Measurements from ENCODE around the gene LDHD.

LDHD gene

DNA sequence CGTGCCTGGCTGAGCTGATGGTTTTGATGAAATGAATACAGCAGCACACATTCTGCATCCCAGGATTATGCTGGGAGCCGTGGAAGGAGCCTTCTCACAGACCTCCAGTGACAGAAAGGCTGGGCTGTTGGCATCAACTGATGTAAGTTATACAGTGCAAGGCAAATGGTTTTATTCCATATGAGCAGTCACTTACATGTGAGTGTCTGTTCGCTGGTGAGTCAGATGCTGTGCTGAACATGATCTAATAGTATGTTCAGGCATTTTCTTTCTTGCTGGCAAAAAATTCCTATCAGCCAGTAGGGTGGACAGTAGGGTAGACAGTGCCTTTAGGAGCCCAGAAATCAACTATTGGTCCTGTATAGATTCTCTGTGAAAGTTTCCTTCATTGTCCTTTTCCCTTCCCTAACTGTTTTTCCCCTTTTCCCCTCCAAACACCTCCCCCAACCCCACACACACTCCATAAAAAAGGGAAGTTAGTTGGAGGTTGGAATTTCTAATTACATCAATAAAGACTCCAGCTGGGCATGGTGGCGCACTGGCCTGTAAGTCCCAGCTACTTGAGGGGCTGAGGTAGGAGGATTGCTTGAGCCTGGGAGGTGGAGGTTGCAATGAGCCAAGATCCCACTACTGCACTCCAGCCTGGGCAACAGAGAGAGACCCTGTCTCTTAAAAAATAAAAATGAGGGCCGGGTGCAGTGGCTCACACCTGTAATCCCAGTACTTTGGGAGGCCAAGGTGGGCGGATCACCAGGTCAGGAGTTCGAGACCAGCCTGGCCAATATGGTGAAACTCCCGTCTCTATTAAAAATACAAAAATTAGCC lies 36.2 kb downstream of the LDHD start:
- no peak for DNase-seq (ENCODE audit: low spot score)

DNA sequence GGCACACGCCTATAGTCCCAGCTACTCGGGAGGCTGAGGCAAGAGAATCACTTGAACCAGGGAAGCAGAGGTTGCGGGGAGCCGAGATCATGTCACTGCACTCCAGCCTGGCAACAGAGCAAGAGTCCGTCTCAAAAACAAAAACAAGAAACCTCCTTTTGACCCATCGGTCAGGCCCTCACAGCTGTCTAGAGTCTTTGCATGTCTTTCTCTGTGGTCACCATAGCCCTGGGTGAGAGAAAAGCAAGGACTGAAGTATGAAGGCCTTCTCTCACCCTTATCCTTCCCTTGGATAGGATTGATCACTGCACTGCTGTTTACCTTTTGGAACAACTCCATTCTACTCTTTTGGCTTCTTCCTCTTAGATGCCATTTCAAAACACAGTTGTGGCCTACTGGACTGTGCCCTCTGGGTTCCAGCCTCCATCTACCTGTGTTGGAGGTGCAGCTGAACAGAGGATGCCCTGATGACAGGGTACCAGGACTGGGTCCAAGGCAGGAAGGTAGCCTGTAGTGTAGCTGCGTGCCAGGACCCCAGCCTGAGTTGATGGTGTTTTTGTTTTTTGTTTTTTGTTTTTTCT lies 37.1 kb downstream of the LDHD start:
- DNase-seq (ENCODE audit: low spot score): no peak

DNA sequence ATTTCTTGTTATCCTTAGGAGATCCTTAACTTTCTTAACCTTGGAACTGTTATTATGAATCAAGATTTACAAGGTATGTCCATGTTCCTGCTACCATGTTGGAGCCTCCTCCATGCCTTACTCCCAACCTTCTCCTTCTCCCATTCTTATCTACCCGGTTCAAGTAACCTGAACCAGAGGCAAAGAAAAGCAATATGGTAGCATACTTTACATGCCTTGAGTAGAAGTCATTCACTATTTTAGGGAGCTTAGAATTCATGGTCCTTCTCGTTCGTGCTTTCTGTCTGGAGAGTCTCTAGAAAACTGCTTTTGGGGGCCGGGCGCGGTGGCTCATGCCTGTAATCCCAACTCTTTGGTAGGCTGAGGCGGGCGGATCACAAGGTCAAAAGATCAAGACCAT lies 37.7 kb downstream of the LDHD start:
- no peak for DNase-seq (ENCODE audit: low spot score)

DNA sequence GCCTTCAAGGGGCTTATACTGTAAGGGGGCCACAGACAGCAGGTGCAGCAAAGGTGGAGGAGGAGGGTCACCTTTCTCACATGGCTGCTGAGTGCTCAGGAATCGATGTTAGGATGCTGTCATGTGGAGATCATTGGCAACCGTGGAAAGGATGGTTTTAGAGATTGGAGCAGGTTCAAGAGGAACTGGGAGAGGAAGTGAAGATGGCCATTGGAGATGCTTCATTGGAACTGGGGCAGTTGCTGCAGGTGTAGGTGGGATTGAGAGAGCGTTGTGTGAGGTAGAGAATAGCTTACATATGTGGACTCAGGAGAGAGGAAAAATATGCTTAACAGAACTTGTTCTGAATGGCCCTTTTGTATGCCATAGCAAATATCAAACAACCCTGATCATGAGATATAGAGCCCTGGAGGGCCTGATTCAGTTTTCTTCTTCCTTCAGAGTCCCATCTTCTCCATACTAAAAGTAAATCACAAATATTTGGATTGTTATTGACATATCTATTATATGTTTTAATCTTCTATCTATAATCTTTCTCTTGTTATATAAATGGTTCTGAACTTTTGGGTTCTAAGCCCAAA lies 40.8 kb downstream of the LDHD start:
- DNase-seq (ENCODE audit: low spot score): no peak

DNA sequence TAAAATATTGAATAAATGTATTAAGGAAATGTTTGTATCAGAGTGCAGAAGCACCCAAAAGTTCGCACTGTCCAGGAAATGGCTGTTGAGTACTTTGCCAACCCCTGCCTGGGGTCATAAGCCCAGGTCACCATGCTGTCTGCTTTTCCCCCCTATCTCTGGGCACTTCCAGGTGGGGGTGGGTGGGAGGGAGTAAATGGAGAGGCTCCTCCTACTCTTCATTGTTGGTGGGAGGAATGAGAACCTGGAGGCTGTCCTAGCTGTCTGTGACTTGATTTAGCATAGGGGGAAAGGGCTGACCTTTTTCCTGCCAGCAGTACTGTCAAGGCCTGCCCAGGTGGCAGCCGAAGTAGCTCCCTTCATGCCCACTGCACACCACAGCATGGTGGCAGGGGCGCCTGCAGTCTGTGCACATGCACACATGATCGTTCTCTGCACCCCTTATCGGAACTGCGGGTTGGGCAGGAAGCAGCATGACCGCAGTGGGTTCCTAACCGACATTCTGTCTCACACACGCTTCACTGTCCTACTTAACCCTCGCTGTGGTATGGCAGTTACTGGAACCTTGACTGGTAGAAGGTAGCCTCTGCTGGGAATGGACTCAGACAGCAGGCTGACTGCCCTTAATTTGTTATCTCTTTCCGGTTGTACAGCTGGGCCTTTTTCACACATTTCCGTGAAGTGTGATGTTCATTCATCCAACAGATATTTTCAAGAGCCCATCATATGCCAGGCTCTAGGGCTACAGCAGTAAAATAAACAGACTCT lies 41.5 kb downstream of the LDHD start:
- DNase-seq (ENCODE audit: low spot score): peak; percentile 88

DNA sequence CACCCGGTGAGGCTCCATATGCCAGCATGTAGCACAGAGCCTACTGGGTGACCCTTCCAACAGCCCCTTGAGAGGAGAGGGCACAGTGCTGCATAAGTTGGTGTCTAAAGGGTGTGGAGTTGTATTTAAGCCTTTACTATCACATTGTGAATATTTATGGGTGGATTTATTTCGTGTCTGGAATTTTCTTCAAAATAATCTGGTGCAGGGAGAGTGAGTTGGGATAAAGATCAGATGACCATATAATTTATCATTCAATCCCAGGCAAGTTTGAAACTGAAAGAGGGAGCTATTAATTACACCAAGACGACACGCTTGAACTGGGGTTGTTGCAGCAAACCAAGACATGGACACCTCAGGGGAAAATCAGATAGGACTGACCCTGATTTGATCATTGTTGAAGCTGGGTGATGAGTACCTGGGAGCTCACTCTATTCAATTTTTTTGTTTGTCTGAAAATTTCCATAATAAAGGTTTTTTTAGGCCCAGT lies 42.2 kb downstream of the LDHD start:
- no peak for DNase-seq (ENCODE audit: low spot score)

DNA sequence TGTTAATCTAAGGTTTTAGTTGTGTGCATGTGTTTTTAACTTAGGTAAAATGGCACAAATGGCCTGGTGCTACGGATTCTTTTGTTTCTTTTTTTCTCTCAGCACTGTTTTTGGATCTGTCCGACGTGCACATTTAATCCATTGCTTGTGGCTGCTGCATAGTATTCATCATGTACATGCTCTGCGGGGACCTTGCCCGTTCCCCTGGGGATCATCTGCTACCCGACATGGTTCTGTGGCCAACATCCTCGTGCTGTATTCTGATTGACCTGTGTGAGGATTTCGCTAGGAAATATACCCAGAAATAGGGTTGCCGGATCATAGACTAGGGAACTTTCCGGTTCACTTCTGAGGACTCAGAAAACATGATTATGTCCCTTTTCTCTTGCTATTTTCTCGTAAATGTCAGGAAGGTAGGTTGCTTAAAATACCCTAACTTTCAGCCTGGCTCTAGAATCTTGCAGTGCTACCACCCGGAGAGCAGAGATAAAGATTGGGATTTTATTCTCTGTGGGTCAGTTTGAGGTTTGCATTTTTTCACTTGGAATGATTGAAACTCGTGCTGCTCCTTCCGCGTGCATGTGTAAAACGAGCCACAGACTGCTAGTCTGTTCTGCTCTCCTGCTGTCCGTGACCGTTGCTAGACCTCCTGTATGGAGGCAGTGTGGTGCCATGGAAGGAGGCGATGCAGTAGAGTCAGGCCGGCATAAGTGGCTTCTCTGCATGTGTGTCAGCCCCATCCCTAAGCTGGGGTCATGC lies 42.9 kb downstream of the LDHD start:
- no peak for DNase-seq (ENCODE audit: low spot score)

DNA sequence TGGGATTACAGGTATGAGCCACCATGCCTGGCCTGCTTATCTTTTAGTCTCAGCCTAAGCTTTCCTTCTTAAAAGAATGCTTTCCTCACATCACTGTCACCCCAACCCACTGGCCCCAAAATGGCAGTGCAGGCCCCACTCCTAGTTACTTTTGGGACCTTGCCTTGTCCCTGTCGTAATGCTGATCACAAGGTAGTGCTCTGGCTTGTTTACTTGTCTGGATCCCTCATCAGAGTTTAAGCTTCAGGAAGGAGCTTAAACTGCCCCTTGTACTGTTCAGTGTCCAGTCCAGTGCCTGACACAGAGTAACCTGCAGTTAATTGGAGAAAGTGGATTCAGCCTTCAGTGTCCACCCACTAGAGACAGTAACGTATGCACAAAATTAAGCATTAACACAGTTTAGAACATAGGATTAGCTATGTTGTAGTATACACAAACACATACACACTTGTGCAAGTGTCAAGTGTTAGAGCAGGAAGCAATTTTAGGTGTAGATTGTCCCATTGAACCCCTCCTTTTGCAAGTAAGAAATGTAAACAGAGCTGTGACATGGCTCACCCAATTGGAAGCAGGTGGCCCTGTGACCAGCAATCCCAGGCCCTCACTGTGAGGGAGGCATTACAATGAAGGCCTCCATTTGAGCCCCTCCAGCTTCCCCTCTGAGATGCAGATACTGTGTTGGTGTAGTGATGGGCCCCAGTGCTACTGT lies 44.2 kb downstream of the LDHD start:
- no peak for DNase-seq (ENCODE audit: low spot score)

DNA sequence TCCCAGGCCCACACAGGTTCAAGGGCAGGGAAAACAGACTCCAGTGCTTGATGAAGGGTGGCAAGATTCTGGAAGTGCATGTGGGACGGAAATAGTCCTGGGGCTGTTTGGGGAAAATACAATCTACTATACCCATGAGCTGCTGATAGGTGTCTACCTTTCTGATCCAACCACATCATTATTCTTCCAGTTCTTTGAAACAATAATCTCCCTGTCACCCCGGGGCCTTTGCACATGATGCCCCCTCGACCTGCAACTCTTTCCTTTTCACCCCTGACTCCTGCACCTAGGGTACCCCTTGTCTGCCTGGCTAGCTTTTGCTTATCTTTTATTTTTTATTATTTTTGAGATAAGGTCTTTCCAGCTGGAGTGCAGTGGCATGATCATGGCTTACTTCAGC lies 45.0 kb downstream of the LDHD start:
- DNase-seq (ENCODE audit: low spot score): no peak

DNA sequence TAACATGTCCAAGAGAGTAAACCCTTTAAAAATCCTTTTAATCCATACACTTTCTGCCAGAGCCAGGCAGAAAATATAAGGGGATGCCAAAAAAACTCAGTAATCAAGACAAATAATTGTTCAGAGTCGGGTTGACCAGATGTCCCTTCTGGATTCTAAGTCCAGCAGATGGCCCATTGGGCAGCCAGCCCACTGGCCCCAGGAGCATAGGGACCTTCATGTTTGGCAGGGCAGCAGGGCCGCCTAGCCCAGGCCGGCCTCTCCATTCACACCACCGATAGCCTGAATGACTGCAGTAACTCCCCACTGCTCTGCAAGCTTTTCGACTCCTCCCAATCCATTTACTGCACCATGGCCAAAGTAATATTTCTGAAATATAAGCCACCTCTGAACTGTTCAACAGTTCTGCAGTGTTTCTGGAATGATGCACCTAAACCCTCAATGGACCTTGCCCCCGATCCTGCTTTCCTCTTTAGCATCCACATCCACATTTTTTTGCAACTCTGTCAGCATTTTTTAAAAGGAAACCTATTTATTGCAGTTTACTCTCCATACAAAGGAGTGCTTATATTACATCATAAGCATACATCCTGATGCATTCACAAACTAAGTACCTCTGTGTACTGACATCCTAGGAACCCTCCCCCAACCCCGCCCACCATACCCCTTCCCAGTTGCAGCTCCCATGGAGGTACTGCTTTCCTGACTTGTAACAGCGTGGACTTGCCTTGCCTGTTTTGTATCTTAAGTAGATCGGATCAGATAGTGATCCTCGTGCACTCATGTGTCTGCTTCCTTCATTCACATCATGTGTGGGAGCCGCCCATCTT lies 46.4 kb downstream of the LDHD start:
- DNase-seq (ENCODE audit: low spot score): no peak

DNA sequence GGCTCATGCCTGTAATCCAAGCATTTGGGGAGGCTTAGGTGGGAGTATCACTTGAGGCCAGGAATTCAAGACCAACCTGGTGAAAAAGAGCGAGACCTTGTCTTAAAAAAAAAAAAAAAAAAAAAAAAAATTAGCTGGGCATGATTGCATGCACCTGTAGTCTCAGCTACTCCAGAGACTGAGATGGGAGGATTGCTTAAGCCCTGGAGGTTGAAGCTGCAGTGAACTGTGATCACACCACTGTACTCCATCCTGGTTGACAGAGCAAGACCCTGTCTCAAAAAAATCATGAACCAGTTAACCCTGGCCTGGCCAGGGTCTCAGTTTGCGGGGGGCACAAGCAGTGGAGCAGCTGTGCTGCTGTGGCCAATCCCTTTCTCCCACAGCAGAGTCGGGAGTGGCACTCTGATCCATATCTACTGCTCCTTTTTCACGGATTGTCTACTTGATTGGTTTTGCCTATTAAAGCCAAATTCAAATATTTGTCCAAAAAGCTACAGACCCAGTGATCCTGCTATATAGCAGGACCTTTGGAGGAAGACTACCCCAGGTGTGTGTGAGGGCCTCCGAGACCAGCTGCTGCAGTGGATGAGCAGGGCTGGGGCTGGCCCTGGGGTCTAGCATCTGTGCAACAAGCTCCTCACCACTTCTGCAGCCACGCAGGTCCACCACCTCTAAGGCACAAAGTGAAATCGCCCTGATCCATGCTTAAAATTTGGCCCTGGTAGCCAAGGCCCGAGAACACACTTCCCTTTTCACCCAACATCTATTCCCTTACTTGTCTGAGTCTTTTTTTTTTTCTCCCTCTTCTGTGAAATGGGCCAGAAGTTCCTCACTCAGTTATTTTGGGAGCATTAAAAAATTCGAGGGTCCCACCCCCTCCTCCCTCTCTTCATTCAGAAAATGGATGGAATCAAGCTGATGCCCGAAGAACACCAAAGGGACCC lies 48.2 kb downstream of the LDHD start:
- DNase-seq (ENCODE audit: low spot score): no peak

DNA sequence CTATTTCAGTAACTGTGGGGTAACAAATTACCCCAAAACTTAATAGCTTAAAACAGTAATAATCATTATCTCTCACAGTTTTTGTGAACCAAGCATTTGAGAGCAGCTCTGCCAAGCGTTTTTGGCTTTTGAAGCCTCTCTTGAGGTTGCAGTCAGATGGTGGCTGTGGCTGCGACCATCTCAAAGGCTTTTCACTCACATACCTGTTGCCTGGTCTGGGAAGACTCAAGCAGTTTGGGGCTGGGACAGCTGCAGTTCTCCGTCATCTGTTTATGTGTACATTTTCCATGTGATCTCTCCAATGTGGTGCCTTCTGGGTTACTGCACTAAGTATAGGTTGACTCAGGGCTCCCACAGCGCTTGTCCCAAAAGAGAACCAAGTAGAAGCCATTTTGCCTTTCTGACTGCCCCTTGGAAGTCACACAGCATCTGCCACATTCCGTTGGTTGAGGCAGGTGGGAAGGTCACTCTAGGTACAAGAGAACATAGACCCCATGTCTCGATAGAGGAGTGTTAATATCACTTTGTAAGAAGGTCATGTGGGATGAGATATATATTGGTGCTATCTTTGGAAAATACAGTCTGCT lies 49.6 kb downstream of the LDHD start:
- DNase-seq (ENCODE audit: low spot score): no peak

DNA sequence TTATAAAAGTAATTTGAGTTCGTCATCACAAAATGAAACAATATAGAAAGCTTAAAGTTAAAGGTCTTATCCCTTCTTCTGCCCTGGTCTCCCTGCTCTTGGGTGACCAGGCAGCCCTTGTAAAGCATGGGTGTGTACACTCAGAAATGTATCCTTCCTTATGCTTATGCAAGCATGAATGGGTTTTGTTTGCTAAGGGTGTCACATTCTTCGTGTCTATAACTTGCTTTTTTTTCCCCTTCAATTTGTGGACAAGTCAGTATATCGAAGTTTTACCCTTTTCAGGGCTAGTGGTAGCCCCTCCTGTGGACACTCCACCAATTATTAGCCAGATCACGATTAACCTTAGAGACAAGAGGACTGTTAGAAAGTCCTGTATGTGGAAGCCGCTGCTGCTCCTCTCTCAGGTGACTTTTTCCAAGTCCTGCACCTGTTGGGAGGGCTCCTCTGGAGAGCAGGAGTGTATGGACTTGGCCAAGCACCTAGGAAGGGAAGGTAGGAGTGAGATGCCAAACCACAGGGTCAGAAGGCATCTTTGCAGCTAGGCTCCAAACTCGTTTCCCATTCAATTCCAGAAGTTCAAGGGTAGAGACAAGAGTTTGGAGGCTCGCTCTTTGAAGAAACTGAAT lies 50.9 kb downstream of the LDHD start:
- no peak for DNase-seq (ENCODE audit: low spot score)

DNA sequence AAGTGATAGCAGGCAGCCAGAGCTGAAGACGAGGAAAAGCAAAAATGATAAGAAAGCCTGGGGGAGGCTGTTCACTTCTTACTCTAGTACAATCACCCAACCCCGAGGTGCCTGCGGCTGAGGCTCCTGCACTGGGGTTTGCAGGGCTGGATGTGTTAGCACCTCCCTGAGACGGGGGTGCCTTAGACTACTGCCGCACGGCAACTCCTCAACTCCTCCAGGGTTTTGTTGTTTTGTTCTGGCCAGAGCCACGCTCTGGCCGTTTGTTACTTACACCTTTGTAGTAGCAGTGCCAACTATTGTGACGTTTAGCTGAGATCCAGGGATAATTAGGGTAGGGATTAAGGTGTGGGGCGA lies 51.5 kb downstream of the LDHD start:
- peak; percentile 17 for DNase-seq (ENCODE audit: low spot score)

DNA sequence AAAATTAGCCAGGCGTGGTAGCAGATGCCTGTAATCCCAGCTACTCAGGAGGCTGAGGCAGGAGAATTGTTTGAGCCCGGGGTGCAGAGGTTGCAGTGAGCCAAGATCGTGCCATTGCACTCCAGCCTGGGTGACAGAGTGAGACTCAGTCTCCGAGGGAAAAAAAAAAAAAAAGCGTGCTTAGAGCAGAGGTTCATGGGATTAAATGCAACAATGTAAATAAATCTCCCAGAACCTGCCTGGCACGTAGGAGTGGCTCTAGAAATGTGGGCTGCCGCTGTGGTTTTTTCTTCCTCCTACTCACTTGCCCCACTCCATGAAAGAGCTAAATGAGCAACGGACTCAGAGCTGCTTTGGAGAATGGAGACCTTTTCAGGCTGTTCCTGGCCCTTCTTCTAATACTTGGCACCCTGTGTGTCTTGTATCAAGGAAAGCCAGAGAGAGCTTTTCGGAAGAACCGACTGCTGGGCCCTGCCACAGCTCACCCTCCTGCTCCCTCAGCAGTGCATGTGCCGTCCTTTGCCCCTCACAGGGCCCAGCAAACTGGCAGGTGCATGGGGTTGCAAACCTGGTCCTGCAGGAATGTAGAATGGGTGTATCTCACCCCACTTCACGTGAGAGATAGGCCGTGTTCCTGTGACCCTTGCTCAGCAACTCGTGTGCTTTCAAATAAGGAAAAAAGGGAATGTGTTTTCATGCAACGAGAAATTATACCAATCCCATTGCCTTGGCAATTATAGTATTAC lies 52.0 kb downstream of the LDHD start:
- DNase-seq (ENCODE audit: low spot score): no peak

DNA sequence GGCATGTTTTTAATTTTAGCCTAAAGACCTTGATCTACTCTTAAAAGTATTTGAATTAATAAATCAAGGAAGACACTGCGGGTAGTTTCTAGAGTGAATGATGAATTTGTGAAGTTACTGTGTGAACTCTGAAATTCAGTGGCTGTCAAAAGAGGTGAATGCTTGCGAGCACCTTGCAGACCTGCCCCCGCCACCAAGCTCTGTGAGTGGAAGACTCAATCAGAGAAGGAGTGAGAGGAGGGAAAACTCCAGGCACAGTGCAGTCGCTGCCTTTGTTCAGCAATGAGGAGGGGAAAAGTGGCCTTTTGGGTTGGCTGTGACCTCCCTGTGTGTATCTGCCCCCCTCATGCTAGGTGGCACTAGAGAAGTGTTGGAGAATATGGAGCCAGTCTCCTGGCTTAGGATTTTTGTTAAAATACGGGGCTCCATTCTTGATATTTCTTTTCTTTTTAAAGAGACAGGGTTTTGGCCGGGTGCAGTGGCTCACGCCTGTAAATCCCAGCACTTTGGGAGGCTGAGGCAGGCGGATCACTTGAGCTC lies 53.0 kb downstream of the LDHD start:
- DNase-seq (ENCODE audit: low spot score): no peak

DNA sequence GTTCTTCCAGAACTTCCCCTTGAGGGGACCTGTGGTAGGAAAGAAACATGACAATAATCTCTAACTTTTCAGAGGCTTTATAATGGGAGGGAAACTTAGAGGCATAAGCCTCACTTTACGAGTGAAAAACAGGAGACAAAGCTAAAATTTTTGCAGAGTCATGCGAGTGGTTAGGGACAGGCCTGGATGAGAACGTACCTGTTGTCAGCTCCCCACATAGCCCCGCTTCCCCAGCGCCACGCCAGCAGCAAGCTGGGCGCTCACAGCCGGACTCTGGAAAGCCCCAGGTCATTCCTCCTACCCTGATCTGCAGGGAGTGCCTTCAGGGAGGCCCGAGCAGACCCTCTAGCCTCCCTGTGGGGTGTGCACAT lies 53.6 kb downstream of the LDHD start:
- DNase-seq (ENCODE audit: low spot score): no peak

Data from CD4-positive, alpha-beta T cell treated with Interleukin-15 for 4 hours (primary cell).